GM21737 (cell line): ENCODE measurements around the gene DDTL.

Experiments
- ATAC-seq: cut with Tn5 transposase; IDR thresholded peaks from one replicate; pipeline ENCODE4 v1.9.1; 2021; ENCODE audit warnings: mild to moderate bottlenecking, moderate library complexity; ENCODE audit not compliant: unreplicated experiment

DDTL gene

DNA sequence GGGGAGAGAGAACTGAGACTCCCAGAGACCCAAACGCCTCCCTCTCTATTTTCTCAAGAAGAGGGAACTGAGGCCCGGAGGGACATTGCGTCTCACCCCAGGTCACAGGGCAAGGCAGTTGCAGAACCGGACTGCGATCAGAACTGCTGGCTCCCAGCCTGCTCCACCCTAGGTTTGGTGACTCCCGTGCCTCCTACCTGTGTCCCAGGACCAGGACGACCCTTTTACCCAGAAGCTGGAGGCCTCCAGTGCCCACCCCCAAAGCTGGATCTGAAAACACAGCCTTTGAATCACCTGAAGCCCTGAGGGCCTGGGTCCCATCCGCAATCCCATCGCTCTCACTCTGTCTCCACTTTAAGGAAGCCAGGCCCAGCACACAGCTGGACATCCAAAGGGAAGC, 37.2 kb downstream of the DDTL start:
- no peak for ATAC-seq

DNA sequence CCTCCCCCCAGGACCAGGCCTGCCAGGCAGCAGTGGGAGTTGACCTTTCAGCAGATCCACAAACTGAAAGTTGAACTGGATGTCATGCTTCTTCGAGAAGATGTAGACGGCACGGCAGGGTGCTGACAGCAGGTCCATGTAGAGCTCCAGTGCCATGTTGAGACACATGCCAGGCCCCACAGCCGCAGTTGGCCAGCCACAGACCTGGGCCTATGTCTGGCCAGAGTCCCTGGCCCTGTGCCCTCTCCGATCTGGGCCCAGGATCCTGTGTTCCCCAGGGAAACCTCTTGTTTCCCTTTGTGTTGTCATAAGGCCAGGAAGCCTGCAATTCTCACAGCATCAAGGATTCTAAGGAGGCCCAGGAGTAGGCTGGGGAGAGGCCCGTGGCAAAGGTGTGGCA, 38.5 kb downstream of the DDTL start, which contains the start of gene GSTT4:
Gene GSTT4, minus strand, starts transcription at position 253 of the 400 bp plus-strand sequence. Its CDS starts 97 bp downstream, at position 156.
- no peak for ATAC-seq

DNA sequence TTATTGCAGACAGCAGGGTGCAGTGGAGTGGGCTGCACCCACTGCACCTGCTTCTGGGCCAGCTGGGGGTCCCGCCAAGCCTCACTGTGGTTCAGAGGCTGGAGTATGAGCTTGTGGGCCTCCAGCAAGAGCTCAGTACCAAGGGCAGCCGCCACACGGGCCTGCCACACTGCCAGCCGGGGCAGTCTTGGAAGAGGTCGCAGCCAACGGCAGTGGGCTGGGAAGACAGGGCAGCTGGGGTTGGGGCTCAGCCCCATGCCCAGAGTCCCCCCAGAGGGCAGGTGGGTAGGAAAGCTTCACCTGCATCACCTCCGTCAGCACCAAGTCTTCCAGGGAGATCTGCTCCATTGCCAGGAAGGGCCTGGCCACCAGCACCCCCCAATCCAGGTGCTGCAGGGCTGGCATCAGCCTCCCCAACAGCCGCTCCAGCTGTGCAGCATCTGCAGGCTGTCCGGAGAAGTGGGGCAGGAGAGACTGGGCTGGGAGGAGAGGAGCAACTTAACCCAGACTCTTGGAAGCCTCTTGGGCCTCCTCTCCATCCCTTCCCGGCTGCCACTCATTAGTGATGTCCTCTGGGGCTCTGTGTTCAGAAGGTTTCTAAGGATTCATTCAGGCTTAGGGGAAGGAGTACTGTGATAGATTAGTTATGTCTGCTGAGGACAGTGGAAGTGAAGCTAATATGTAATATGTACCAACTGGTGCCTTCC, 39.7 kb downstream of the DDTL start:
- no peak for ATAC-seq

DNA sequence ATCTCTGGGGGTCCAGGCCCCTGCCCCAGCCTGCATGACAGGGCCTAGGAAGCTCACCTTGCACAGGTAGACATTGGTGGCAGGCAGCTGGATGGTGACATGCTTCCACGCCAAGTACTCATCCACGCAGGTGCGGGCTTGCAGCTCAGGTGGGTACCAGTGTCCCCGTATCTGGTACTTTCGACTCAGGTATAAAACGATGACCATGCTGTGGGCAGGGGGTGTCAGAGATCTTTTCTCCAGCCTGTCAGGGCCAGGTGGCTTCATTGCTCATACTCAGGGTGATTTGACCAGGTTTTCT, 40.2 kb downstream of the DDTL start:
- ATAC-seq = no peak

DNA sequence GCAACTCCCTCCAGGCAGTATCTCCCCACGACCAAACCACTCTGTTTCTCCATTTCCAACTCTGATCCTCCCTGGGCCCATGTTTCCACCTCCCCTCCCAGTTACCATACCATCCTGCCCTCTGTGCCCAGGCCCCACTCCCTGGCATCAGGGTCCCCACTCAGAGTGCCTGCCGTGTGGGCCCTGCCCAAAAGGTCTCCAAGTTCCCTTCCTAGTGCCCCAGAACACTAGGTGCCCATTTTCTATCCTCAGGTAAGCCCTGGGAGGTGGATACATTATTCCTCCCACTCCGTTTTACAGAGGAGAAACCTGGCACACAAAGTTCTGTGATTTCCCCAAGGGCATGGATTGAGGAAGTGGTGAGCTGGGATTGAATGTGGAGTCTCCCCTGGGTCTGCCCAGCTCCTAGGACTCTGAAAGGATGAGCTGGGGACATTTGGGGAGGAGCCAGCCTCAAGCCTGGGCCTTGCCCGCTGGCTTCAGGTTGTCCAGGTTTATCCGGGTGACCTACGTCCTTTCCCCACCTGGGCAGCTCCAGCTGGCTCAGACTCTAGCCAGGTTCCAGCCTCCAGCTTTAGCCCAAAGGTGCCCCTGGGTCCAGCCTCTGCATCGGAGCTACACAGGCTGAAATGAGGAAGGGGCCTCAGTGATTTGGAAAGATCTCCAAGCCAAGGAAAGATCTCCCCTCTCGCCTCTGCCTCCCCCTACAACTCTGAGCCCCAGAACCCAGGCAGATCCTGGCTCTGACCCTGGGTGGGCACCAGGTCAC, 40.7 kb downstream of the DDTL start:
- ATAC-seq = no peak

DNA sequence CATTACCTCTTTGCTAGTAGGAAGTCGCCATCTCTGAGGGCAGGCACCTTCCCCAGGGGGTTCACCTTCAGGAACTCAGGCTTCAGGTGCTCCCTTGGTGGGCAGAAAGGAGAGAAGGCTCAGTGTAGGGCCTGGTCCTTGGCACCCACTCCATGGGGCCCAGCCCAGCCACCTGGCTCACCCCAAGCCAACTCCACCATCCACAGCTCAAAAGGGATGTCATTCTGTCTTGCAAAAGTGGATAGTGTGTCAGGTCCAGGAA, 41.3 kb downstream of the DDTL start:
- no peak for ATAC-seq

DNA sequence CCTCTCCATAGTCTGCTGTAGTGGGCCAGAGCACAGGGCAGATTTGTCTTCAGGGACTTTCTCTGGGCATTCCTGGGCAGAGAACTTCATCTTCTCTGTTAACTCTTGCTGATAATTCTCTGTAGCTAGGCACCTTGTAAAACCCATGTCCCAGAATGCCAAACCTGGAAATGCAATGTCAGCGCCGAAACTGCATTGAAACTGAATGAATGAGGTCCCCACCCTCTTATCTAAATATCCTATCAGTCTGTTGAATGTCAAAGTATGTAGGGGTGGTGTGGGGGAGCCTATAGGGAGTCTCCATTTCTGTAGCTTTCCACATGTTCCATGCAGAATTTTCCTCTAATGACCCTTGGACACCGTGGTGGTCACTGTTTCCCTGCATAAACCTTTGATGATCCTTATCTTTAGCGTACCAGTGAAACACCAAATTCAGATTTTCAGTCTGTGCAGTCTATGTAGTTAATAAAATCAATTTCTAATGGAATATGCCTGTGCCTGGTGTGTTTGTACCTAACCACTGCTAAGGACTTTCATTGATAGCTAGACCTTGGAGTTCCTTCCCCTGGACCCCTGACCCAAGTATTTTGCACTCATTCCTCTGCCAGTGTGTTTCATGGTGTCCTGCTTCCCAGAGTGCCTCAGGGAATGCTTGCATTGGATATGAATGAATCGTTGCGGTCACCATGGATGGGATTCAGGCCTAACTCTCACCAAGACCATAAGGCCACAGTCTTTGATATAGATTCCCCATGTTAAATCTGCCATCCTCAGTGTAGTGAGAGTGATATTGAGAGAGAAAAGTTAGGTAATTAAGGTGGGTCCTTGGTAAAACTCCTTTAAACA, 41.9 kb downstream of the DDTL start:
- no peak for ATAC-seq

DNA sequence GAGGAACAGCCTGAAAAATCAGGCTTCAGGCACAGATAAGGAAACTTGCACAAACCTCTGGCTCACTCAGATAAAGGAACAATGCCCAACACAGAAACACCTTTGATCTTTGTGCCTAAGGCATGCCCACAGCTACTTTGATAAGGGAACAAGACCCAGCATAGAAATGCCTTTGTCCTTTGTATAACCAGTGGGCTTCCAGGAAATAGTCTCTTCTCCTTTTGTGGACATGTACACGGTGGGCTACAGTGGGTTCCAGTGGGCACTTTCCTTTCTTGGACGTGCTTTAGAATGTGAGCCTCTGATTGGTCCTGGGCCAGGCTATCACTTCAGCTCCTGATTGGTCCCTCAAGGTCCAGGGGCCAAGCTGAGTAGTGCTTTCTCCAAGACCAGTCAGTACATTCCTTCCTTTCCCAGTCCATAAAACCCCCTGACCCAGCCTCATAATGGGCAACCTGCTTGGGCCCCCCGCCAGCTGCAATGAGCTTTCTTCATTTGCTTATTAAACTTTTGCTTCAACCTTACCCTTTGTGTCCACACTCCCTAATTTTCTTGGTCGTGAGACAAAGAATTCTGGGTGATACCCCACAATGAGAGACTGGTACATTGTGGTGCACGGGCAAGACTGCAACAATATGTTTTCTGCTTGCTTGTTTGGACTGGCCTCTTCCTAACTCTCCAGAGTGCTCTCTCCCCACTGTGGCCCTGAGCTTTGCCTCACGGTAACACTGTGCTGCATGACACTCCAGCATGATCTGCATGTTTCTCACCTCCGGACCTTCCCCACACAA, 42.7 kb downstream of the DDTL start:
- ATAC-seq = no peak

DNA sequence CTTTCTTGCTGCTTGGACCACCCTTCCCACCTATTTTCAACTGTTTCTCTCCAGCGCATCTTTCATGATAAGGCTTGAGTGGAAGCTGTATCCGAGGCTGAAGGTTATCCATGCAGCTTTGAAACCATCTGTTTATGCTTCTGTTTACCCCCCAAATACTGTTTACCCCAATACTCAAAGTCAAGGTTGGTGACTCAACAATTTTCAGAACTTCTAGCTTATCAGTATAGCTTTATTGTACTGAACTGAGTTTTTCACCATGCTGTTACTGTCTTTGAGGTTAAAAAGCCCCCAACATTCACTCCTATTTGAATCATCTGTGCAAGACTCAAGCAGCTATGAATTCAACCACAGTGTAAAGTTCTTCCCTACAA, 43.3 kb downstream of the DDTL start:
- ATAC-seq = no peak

DNA sequence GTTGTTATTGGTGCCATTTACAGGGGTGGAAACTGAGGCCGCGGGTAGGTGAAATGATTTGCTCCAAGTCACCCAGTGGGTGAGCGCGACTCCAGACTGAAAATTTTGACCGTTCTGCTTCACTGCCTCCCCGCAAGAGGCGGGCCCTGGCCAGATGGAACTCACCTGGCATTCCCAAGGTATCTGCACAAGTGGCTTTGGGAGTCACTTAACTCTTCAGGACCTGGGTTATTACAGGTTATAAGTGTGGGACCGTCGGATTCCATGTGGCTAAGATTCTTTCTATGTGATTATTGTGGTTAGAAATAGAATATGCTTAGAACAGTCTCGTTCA, 45.0 kb downstream of the DDTL start:
- no peak for ATAC-seq

DNA sequence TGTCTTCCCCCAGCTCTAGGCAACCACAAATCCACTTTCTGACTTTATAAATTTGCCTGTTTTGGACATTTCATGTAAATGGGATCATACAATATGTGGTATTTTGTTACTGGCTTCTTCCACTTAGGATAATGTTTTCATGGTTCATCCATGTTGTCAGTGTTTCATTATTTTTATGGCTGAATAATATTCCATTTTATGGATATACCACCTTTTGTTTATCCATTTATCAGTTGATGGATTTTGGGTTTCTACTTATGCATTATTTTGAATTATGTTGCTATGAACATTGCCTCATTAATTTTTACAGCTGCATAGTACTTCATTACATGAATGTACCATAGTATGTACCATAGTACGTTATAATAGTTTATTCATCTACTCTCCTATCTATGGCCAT, 49.5 kb downstream of the DDTL start:
- no peak for ATAC-seq

DNA sequence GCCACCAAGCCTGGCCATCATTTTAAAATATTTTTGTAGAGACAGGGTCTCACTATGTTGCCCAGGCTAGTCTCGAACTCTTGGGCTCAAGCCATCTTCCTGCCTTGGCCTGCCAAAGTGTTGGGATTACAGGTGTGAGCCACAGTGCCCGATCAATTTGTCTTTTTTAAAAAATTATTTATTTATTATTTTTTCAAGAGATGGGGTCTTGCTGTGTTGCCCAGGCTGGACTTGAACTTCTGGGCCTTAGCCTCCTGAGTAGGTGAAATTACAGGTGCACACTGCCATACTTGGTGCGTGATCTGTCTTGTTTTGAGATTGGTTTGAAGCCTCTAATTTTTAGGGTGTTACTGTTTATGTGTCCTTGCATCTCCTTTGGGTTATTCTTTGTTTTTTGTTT, 54.6 kb downstream of the DDTL start:
- ATAC-seq = no peak
